ENCODE results near the gene DAGLB. TPM values are rescaled to one million over a fixed set of nuclear protein-coding genes. Genes with fewer than 3 reads are reported as not detected.

The DAGLB gene
- total RNA-seq, 1 experiment from 2014 or later = 24.1 TPM

DNA sequence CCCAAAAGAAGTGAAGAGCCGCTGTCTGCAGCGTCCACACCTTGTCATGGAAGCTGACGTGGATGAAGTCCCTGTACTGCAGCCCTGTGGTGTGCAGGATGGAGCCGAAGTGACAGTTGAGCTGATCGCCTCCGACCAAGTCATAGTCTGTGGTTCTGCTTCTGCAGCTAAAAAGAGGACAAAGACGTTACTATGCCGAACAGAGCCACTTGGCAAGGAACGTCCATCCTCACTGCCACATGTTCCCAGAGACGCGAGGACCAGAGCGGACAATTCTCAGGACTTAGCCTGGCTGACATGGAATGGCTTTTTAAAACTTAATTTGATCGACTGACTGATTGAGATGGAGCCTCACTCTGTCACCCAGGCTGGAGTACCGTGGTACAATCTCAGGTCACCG lies 21.8 kb downstream of the DAGLB start:
- H3K4me3 ChIP-seq (ENCODE audit: low read depth, low read length, poor library complexity, severe bottlenecking) = no peak overlapping the region
- H3K9me3 ChIP-seq (ENCODE audit: low read depth, low read length, poor library complexity, severe bottlenecking) = no peaks in the 10 kb centered on the region
- ChIA-PET CTCF (no interaction called here), POLR2A (ENCODE audit: low non-redundant PET) (no interaction called here)
- intact Hi-C loops (cut with micrococcal nuclease; ENCODE audit: unreplicated experiment) = no loop called here
- no TSS peak for BruUV-seq (replicated peaks)
- no peak overlapping the region for H3K27ac ChIP-seq (ENCODE audit: low read depth, low read length, poor library complexity, severe bottlenecking)
- TF ChIP-seq, protein P1, sequence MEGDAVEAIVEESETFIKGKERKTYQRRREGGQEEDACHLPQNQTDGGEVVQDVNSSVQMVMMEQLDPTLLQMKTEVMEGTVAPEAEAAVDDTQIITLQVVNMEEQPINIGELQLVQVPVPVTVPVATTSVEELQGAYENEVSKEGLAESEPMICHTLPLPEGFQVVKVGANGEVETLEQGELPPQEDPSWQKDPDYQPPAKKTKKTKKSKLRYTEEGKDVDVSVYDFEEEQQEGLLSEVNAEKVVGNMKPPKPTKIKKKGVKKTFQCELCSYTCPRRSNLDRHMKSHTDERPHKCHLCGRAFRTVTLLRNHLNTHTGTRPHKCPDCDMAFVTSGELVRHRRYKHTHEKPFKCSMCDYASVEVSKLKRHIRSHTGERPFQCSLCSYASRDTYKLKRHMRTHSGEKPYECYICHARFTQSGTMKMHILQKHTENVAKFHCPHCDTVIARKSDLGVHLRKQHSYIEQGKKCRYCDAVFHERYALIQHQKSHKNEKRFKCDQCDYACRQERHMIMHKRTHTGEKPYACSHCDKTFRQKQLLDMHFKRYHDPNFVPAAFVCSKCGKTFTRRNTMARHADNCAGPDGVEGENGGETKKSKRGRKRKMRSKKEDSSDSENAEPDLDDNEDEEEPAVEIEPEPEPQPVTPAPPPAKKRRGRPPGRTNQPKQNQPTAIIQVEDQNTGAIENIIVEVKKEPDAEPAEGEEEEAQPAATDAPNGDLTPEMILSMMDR (conservative IDR thresholded peaks at IDR 0.05; ENCODE audit: low read depth, low read length) = no peak
- H3K4me1 ChIP-seq (ENCODE audit: insufficient read depth, low read length, poor library complexity, severe bottlenecking) = no peaks in the 10 kb centered on the region
- H3K27me3 ChIP-seq (replicated peaks; ENCODE audit: insufficient read depth, low read depth, low read length, poor library complexity) = no peaks in the 10 kb centered on the region
- peaks cover 19% of the 10 kb centered on the region for H3K36me3 ChIP-seq (ENCODE audit: insufficient read depth, low read length, poor library complexity, severe bottlenecking)
- DNase-seq (ENCODE audit: low spot score) = no peak

DNA sequence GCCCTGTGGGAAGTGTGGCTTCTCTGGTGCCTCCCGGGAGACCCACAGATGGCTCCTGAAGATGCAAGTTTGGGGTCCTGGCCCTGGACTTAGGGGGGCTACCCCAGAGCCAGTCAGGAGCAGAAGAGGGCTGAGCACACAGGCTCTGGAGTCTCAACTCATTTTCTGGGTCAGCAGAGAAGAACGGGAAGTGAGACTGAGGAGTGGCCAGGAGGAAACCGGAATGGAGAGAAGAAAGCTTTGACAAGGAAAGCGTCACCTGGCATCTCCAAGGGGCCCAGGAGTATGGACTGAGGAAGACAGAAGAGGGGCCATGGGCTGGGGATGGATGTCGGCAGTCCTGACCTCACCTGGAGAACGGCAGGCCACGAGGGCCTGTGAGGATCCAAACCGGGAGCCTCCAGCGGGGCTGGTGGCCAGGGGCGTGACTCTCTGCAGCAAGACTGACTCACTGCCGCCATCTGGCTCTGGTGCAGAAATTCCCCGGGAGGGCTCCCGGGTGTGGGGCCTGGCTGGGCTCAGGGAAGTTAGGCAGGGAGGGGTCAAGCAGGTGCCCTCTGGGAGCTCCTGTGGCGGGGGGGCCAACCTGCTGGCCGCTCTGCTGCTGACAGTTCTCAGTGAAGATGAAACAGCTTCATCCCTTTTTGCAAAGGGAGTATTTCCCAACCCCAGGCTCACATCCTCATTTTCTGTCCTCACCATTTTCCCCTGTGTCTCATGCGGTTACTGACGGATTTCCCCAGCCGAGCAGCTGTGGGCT lies 23.6 kb downstream of the DAGLB start:
- POLR2A ChIA-PET (ENCODE audit: low non-redundant PET) = no interaction called here

DNA sequence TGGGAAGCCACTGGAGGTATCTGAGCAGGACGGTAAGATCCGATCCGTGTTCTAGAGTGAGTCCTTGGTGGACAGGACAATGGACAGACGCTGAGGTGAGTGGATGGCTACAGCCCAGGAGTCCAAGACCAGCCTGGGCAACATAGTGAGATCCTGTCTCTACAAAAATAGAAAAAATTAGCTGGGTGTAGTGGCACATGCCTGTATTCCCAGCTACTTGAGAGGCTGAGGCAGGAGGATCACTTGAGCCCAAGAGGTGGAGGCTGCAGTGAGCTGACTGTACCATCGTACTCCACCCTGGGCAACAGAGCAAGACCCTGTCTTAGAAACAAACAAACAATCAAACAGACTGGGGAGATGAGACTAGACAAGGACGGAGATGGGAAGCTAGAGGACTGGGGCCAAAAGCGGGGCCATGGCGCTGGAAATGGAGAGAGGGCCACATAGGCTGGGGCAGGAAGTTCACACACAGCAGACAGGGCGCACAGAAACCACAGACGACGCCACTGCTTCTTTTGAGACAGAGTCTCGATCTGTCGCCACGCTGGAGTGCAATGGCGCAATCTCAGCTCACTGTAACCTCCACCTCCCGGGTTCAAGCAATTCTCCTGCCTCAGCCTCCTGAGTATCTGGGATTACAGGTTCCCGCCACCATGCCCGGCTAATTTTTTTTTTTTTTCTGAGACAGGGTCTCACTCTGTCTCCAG lies 24.7 kb downstream of the DAGLB start:
- CTCF ChIA-PET = no interaction called here
- BruUV-seq (replicated peaks) = no TSS peak
- POLR2A ChIA-PET (ENCODE audit: low non-redundant PET) = no interaction called here

More for the DNA sequence above, 23.6 kb downstream of the DAGLB start:
- Histone ChIP-seq H3K36me3 (ENCODE audit: insufficient read depth, low read length, poor library complexity, severe bottlenecking) (peaks cover 17% of the 10 kb centered on the region), H3K4me3 (ENCODE audit: low read depth, low read length, poor library complexity, severe bottlenecking) (no peak overlapping the region), H3K4me1 (ENCODE audit: insufficient read depth, low read length, poor library complexity, severe bottlenecking) (no peaks in the 10 kb centered on the region), H3K9me3 (ENCODE audit: low read depth, low read length, poor library complexity, severe bottlenecking) (no peaks in the 10 kb centered on the region), H3K27me3 (replicated peaks; ENCODE audit: insufficient read depth, low read depth, low read length, poor library complexity) (no peaks in the 10 kb centered on the region), H3K27ac (ENCODE audit: low read depth, low read length, poor library complexity, severe bottlenecking) (no peak overlapping the region)
- CTCF ChIA-PET = no interaction called here
- no TSS peak for BruUV-seq (replicated peaks)
- intact Hi-C loops (cut with micrococcal nuclease; ENCODE audit: unreplicated experiment) = no loop called here
- no peak for TF ChIP-seq EZH2 (IDR thresholded peaks at IDR 0.05; ENCODE audit: borderline replicate concordance, low read depth, low read length, poor library complexity, severe bottlenecking)
- TF ChIP-seq, protein P1 (conservative IDR thresholded peaks at IDR 0.05; ENCODE audit: low read depth, low read length) = no peak
- no peak for DNase-seq (ENCODE audit: low spot score)

More for the DNA sequence above, 24.7 kb downstream of the DAGLB start:
- Histone ChIP-seq H3K27me3 (replicated peaks; ENCODE audit: insufficient read depth, low read depth, low read length, poor library complexity) (no peaks in the 10 kb centered on the region), H3K9me3 (ENCODE audit: low read depth, low read length, poor library complexity, severe bottlenecking) (no peaks in the 10 kb centered on the region), H3K27ac (ENCODE audit: low read depth, low read length, poor library complexity, severe bottlenecking) (no peak overlapping the region), H3K36me3 (ENCODE audit: insufficient read depth, low read length, poor library complexity, severe bottlenecking) (peaks cover 14% of the 10 kb centered on the region), H3K4me1 (ENCODE audit: insufficient read depth, low read length, poor library complexity, severe bottlenecking) (no peaks in the 10 kb centered on the region), H3K4me3 (ENCODE audit: low read depth, low read length, poor library complexity, severe bottlenecking) (no peak overlapping the region)
- TF ChIP-seq, protein P1 (conservative IDR thresholded peaks at IDR 0.05; ENCODE audit: low read depth, low read length) = no peak
- no peak for TF ChIP-seq EZH2 (IDR thresholded peaks at IDR 0.05; ENCODE audit: borderline replicate concordance, low read depth, low read length, poor library complexity, severe bottlenecking)
- intact Hi-C loops (cut with micrococcal nuclease; ENCODE audit: unreplicated experiment) = no loop called here
- no peak for DNase-seq (ENCODE audit: low spot score)

All from A673 (cell line).